Measurements from ENCODE around the gene DIPK2A. TPM values are rescaled to one million over a fixed set of nuclear protein-coding genes. Genes with fewer than 3 reads are reported as not detected.

DIPK2A gene
- total RNA-seq, 2 experiments from 2014 or later, result 17.5 to 18.2 TPM

- no peaks in the 10 kb centered on the region for H3K27me3 Mint-ChIP-seq
- no peak for ATAC-seq (ENCODE audit: poor library complexity)
- intact Hi-C loops (cut with DNase I, micrococcal nuclease), result no loop called here
- Histone ChIP-seq H3K4me3 (ENCODE audit: low read length) (no peak overlapping the region), H3K9me3 (ENCODE audit: control insufficient read depth in 1 of 2, insufficient read depth in 1 of 2, low read length in 2 of 2) (no peaks in the 10 kb centered on the region), H3K27me3 (ENCODE audit: control insufficient read depth in 1 of 2, insufficient read depth in 2 of 2, low read length in 2 of 2) (no peaks in the 10 kb centered on the region), H3K4me1 (ENCODE audit: insufficient read depth, low read length) (no peaks in the 10 kb centered on the region), H3K27ac (ENCODE audit: low read depth in 1 of 2, low read length in 2 of 2) (no peak overlapping the region), H3K36me3 (ENCODE audit: insufficient read depth, low read length) (no peaks in the 10 kb centered on the region)
- CTCF ChIA-PET, result no interaction called here
- POLR2A ChIA-PET, result no interaction called here
- H3K4me3 Mint-ChIP-seq, result no peak overlapping the region
- H3K9me3 Mint-ChIP-seq, result no peaks in the 10 kb centered on the region
- no peak for DNase-seq
- no peak for TF ChIP-seq CTCF (IDR thresholded peaks at IDR 0.05)
- no peak overlapping the region for H3K27ac Mint-ChIP-seq
- no peaks in the 10 kb centered on the region for H3K36me3 Mint-ChIP-seq (ENCODE audit: low read depth)
- H3K4me1 Mint-ChIP-seq (ENCODE audit: low read depth), result no peaks in the 10 kb centered on the region
Measured at GRCh38 chr3:144010371-144010770, 38.7 kb downstream of the DIPK2A start.

GRCh38 chr3:144011251-144011799, 39.7 kb downstream of the DIPK2A start:
- CTCF ChIA-PET, result no interaction called here
- no peaks in the 10 kb centered on the region for H3K36me3 Mint-ChIP-seq (ENCODE audit: low read depth)

GRCh38 chr3:144015133-144015532, 43.5 kb downstream of the DIPK2A start:
- no peak for ATAC-seq (ENCODE audit: poor library complexity)
- H3K4me3 ChIP-seq (ENCODE audit: low read length), result no peak overlapping the region

More at GRCh38 chr3:144011251-144011799, 39.7 kb downstream of the DIPK2A start:
- TF ChIP-seq CTCF (IDR thresholded peaks at IDR 0.05), result no peak
- H3K27ac ChIP-seq (ENCODE audit: low read depth in 1 of 2, low read length in 2 of 2), result no peak overlapping the region
- H3K9me3 ChIP-seq (ENCODE audit: control insufficient read depth in 1 of 2, insufficient read depth in 1 of 2, low read length in 2 of 2), result no peaks in the 10 kb centered on the region
- H3K4me1 ChIP-seq (ENCODE audit: insufficient read depth, low read length), result no peaks in the 10 kb centered on the region
- H3K36me3 ChIP-seq (ENCODE audit: insufficient read depth, low read length), result no peaks in the 10 kb centered on the region
- no peaks in the 10 kb centered on the region for H3K27me3 Mint-ChIP-seq
- intact Hi-C loops (cut with DNase I, micrococcal nuclease), result no loop called here
- no peak overlapping the region for H3K27ac Mint-ChIP-seq
- no peaks in the 10 kb centered on the region for H3K9me3 Mint-ChIP-seq
- ATAC-seq (ENCODE audit: poor library complexity), result no peak
- POLR2A ChIA-PET, result no interaction called here
- no peak for DNase-seq
- no peak overlapping the region for H3K4me3 Mint-ChIP-seq
- H3K4me1 Mint-ChIP-seq (ENCODE audit: low read depth), result no peaks in the 10 kb centered on the region
- H3K4me3 ChIP-seq (ENCODE audit: low read length), result no peak overlapping the region
- H3K27me3 ChIP-seq (ENCODE audit: control insufficient read depth in 1 of 2, insufficient read depth in 2 of 2, low read length in 2 of 2), result no peaks in the 10 kb centered on the region

More at GRCh38 chr3:144015133-144015532, 43.5 kb downstream of the DIPK2A start:
- Mint-ChIP-seq H3K4me1 (ENCODE audit: low read depth) (no peaks in the 10 kb centered on the region), H3K36me3 (ENCODE audit: low read depth) (no peaks in the 10 kb centered on the region), H3K4me3 (no peak overlapping the region), H3K27ac (no peak overlapping the region), H3K27me3 (no peaks in the 10 kb centered on the region), H3K9me3 (no peaks in the 10 kb centered on the region)
- DNase-seq, result no peak
- intact Hi-C loops (cut with DNase I, micrococcal nuclease), result no loop called here
- Histone ChIP-seq H3K36me3 (ENCODE audit: insufficient read depth, low read length) (no peaks in the 10 kb centered on the region), H3K27me3 (ENCODE audit: control insufficient read depth in 1 of 2, insufficient read depth in 2 of 2, low read length in 2 of 2) (no peaks in the 10 kb centered on the region), H3K9me3 (ENCODE audit: control insufficient read depth in 1 of 2, insufficient read depth in 1 of 2, low read length in 2 of 2) (no peaks in the 10 kb centered on the region), H3K27ac (ENCODE audit: low read depth in 1 of 2, low read length in 2 of 2) (no peak overlapping the region), H3K4me1 (ENCODE audit: insufficient read depth, low read length) (no peaks in the 10 kb centered on the region)
- POLR2A ChIA-PET, result no interaction called here
- CTCF ChIA-PET, result no interaction called here
- TF ChIP-seq CTCF (IDR thresholded peaks at IDR 0.05), result no peak
